Measurements from ENCODE around the gene HIVEP3. TPM values are rescaled to one million over a fixed set of nuclear protein-coding genes. Genes with fewer than 3 reads are reported as not detected.

Gene HIVEP3
- total RNA-seq, 1 donor from 2014 or later: 2.9 TPM

GRCh38 chr1:41461790-41462679 is 456.7 kb downstream of the HIVEP3 start:
- H3K9me3 ChIP-seq: no peaks in the 10 kb centered on the region
- no peaks in the 10 kb centered on the region for H3K27me3 ChIP-seq
- DNase-seq (ENCODE audit: extremely low spot score in 2 of 2): no peak
- no peak overlapping the region for H3K27ac ChIP-seq
- intact Hi-C loops (cut with DNase I): no loop called here
- TF ChIP-seq CTCF (IDR thresholded peaks at IDR 0.05) (no peak), POLR2AphosphoS5 (IDR thresholded peaks at IDR 0.05; ENCODE audit: insufficient read depth in 1 of 2, low read depth in 1 of 2) (no peak), POLR2A (IDR thresholded peaks at IDR 0.05) (no peak)
- H3K36me3 ChIP-seq: no peaks in the 10 kb centered on the region
- no peak overlapping the region for H3K4me3 ChIP-seq
- peaks cover 17% of the 10 kb centered on the region for H3K4me1 ChIP-seq

GRCh38 chr1:41456847-41457540 is 461.7 kb downstream of the HIVEP3 start:
- intact Hi-C loops (cut with DNase I): no loop called here
- TF ChIP-seq CTCF (IDR thresholded peaks at IDR 0.05) (no peak), POLR2AphosphoS5 (IDR thresholded peaks at IDR 0.05; ENCODE audit: insufficient read depth in 1 of 2, low read depth in 1 of 2) (no peak), POLR2A (IDR thresholded peaks at IDR 0.05) (no peak)
- H3K36me3 ChIP-seq: no peaks in the 10 kb centered on the region
- DNase-seq (ENCODE audit: extremely low spot score in 2 of 2): no peak
- H3K4me3 ChIP-seq: no peak overlapping the region
- H3K4me1 ChIP-seq: peaks cover 17% of the 10 kb centered on the region
- H3K9me3 ChIP-seq: no peaks in the 10 kb centered on the region
- no peaks in the 10 kb centered on the region for H3K27me3 ChIP-seq
- no peak overlapping the region for H3K27ac ChIP-seq

Small RNAs within 50 kb of the gene (small RNA-seq; reads per million reads assigned to genes)
- gene RNA5SP45: not detected

Other genes starting within 250 kb of the HIVEP3 start
- not detected for gene GUCA2B, start 234.5 kb upstream of the HIVEP3 start, total RNA-seq
- gene GUCA2A, start 245.8 kb upstream of the HIVEP3 start, total RNA-seq: not detected